ENCODE measurements around the gene CARD10. TPM values are rescaled to one million over a fixed set of nuclear protein-coding genes. Genes with fewer than 3 reads are reported as not detected.

The CARD10 gene
- total RNA-seq, 1 experiment from 2014 or later = 17.5 TPM

DNA sequence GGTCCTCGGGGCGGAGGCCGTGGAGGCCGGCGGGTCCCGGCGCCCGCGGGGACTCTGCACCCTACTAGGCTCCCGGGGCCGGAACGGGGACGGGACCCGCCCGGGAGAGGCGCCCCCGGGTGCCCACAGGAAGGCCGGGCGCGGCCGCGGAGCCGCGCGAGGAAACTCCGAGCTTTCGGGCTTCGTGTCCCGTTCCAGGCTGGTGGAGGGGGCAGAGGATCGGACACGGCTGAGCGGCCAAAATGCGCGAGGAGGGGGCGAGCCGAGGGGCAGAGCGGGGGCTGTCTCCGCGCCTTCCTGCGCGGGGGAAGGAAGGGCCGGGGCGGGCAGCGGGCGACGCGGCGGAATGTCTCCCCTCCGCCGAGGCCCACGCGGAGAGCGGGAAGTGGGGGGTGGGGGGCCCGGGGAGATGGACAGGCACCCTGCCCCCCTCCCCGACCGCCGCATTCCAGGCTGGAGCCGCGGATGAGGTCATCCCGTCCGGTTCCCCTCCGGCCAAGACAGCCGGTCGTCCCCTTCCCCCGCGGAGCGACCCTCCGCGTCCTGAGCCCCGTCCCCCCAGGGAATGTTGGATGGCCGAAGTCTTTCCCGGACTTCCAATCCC, 41.5 kb upstream of the CARD10 start:
- Mint-ChIP-seq H3K36me3 (no peaks in the 10 kb centered on the region), H3K27me3 (ENCODE audit: low read depth) (peaks cover 58% of the 10 kb centered on the region), H3K4me3 (peak overlapping the region; percentile 73), H3K9me3 (no peaks in the 10 kb centered on the region), H3K4me1 (peaks cover 56% of the 10 kb centered on the region), H3K27ac (no peak overlapping the region)
- ChIA-PET POLR2A (interaction anchor here (1.0 to 1.5 kb wide), 5 partner anchors 8 to 48 kb away, joined by 3 to 14 read pairs (median 4); partner anchors contain the start of gene GGA1), CTCF (interaction anchor here (0.8 to 20.7 kb wide), 10 partner anchors 10 to 216 kb away, joined by 3 to 728 read pairs (median 10); partner anchors contain the start of gene PDXP)
- no peak for ATAC-seq
- TF ChIP-seq, protein P1, sequence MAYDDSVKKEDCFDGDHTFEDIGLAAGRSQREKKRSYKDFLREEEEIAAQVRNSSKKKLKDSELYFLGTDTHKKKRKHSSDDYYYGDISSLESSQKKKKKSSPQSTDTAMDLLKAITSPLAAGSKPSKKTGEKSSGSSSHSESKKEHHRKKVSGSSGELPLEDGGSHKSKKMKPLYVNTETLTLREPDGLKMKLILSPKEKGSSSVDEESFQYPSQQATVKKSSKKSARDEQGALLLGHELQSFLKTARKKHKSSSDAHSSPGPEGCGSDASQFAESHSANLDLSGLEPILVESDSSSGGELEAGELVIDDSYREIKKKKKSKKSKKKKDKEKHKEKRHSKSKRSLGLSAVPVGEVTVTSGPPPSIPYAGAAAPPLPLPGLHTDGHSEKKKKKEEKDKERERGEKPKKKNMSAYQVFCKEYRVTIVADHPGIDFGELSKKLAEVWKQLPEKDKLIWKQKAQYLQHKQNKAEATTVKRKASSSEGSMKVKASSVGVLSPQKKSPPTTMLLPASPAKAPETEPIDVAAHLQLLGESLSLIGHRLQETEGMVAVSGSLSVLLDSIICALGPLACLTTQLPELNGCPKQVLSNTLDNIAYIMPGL (CRISPR knock-in tag; IDR thresholded peaks at IDR 0.05) = no peak
- TF ChIP-seq, protein P2, sequence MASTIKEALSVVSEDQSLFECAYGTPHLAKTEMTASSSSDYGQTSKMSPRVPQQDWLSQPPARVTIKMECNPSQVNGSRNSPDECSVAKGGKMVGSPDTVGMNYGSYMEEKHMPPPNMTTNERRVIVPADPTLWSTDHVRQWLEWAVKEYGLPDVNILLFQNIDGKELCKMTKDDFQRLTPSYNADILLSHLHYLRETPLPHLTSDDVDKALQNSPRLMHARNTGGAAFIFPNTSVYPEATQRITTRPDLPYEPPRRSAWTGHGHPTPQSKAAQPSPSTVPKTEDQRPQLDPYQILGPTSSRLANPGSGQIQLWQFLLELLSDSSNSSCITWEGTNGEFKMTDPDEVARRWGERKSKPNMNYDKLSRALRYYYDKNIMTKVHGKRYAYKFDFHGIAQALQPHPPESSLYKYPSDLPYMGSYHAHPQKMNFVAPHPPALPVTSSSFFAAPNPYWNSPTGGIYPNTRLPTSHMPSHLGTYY (CRISPR knock-in tag; IDR thresholded peaks at IDR 0.05) = no peak
- TF ChIP-seq NR3C1 (CRISPR knock-in tag; conservative IDR thresholded peaks at IDR 0.05; ENCODE audit: low read depth) (no peak), GTF2I (CRISPR knock-in tag; conservative IDR thresholded peaks at IDR 0.05) (no peak), MYBL2 (CRISPR knock-in tag; IDR thresholded peaks at IDR 0.05) (no peak), ZNF121 (CRISPR knock-in tag; IDR thresholded peaks at IDR 0.05) (no peak), SP1 (CRISPR knock-in tag; conservative IDR thresholded peaks at IDR 0.05) (0 out of 2 replicates have a peak, but pooled peaks have one; percentile 22), CREM (CRISPR knock-in tag; IDR thresholded peaks at IDR 0.05) (no peak), TCF7 (CRISPR knock-in tag; IDR thresholded peaks at IDR 0.05; ENCODE audit: low read depth) (no peak), FOXK1 (CRISPR knock-in tag; IDR thresholded peaks at IDR 0.05) (0 out of 2 replicates have a peak, but pooled peaks have one; percentile 18), GABPB1 (CRISPR knock-in tag; IDR thresholded peaks at IDR 0.05) (peak; percentile 30; the same call in 1 of the 2 replicates), ZNF423 (CRISPR knock-in tag; IDR thresholded peaks at IDR 0.05) (peak; percentile 66)
- TF ChIP-seq, protein P3, sequence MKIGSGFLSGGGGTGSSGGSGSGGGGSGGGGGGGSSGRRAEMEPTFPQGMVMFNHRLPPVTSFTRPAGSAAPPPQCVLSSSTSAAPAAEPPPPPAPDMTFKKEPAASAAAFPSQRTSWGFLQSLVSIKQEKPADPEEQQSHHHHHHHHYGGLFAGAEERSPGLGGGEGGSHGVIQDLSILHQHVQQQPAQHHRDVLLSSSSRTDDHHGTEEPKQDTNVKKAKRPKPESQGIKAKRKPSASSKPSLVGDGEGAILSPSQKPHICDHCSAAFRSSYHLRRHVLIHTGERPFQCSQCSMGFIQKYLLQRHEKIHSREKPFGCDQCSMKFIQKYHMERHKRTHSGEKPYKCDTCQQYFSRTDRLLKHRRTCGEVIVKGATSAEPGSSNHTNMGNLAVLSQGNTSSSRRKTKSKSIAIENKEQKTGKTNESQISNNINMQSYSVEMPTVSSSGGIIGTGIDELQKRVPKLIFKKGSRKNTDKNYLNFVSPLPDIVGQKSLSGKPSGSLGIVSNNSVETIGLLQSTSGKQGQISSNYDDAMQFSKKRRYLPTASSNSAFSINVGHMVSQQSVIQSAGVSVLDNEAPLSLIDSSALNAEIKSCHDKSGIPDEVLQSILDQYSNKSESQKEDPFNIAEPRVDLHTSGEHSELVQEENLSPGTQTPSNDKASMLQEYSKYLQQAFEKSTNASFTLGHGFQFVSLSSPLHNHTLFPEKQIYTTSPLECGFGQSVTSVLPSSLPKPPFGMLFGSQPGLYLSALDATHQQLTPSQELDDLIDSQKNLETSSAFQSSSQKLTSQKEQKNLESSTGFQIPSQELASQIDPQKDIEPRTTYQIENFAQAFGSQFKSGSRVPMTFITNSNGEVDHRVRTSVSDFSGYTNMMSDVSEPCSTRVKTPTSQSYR (CRISPR knock-in tag; IDR thresholded peaks at IDR 0.05) = no peak
- TF ChIP-seq, protein P4, sequence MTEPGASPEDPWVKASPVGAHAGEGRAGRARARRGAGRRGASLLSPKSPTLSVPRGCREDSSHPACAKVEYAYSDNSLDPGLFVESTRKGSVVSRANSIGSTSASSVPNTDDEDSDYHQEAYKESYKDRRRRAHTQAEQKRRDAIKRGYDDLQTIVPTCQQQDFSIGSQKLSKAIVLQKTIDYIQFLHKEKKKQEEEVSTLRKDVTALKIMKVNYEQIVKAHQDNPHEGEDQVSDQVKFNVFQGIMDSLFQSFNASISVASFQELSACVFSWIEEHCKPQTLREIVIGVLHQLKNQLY (CRISPR knock-in tag; IDR thresholded peaks at IDR 0.05) = no peak
- TF ChIP-seq, protein P5, sequence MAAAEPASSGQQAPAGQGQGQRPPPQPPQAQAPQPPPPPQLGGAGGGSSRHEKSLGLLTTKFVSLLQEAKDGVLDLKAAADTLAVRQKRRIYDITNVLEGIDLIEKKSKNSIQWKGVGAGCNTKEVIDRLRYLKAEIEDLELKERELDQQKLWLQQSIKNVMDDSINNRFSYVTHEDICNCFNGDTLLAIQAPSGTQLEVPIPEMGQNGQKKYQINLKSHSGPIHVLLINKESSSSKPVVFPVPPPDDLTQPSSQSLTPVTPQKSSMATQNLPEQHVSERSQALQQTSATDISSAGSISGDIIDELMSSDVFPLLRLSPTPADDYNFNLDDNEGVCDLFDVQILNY (CRISPR knock-in tag; IDR thresholded peaks at IDR 0.05) = no peak
- TF ChIP-seq, protein P6, sequence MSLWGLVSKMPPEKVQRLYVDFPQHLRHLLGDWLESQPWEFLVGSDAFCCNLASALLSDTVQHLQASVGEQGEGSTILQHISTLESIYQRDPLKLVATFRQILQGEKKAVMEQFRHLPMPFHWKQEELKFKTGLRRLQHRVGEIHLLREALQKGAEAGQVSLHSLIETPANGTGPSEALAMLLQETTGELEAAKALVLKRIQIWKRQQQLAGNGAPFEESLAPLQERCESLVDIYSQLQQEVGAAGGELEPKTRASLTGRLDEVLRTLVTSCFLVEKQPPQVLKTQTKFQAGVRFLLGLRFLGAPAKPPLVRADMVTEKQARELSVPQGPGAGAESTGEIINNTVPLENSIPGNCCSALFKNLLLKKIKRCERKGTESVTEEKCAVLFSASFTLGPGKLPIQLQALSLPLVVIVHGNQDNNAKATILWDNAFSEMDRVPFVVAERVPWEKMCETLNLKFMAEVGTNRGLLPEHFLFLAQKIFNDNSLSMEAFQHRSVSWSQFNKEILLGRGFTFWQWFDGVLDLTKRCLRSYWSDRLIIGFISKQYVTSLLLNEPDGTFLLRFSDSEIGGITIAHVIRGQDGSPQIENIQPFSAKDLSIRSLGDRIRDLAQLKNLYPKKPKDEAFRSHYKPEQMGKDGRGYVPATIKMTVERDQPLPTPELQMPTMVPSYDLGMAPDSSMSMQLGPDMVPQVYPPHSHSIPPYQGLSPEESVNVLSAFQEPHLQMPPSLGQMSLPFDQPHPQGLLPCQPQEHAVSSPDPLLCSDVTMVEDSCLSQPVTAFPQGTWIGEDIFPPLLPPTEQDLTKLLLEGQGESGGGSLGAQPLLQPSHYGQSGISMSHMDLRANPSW (CRISPR knock-in tag; conservative IDR thresholded peaks at IDR 0.05; ENCODE audit: low read depth) = no peak
- TF ChIP-seq, protein P7, sequence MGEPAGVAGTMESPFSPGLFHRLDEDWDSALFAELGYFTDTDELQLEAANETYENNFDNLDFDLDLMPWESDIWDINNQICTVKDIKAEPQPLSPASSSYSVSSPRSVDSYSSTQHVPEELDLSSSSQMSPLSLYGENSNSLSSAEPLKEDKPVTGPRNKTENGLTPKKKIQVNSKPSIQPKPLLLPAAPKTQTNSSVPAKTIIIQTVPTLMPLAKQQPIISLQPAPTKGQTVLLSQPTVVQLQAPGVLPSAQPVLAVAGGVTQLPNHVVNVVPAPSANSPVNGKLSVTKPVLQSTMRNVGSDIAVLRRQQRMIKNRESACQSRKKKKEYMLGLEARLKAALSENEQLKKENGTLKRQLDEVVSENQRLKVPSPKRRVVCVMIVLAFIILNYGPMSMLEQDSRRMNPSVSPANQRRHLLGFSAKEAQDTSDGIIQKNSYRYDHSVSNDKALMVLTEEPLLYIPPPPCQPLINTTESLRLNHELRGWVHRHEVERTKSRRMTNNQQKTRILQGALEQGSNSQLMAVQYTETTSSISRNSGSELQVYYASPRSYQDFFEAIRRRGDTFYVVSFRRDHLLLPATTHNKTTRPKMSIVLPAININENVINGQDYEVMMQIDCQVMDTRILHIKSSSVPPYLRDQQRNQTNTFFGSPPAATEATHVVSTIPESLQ (CRISPR knock-in tag; IDR thresholded peaks at IDR 0.05) = no peak
- no peak for DNase-seq (ENCODE audit: low spot score)

Measured in WTC11 (cell line).